GM19467 (cell line): ENCODE data around the gene PHC3.
"Not testable (repeated sequence)": the region's sequence is repeated elsewhere in the genome, so short reads cannot be mapped to it uniquely, and the experiment has no call there.

Experiments used
- ATAC-seq: cut with Tn5 transposase; IDR thresholded peaks from one replicate; pipeline ENCODE4 v1.9.1; 2021; ENCODE audit warnings: mild to moderate bottlenecking, moderate library complexity; ENCODE audit not compliant: unreplicated experiment

Gene PHC3, protein sequence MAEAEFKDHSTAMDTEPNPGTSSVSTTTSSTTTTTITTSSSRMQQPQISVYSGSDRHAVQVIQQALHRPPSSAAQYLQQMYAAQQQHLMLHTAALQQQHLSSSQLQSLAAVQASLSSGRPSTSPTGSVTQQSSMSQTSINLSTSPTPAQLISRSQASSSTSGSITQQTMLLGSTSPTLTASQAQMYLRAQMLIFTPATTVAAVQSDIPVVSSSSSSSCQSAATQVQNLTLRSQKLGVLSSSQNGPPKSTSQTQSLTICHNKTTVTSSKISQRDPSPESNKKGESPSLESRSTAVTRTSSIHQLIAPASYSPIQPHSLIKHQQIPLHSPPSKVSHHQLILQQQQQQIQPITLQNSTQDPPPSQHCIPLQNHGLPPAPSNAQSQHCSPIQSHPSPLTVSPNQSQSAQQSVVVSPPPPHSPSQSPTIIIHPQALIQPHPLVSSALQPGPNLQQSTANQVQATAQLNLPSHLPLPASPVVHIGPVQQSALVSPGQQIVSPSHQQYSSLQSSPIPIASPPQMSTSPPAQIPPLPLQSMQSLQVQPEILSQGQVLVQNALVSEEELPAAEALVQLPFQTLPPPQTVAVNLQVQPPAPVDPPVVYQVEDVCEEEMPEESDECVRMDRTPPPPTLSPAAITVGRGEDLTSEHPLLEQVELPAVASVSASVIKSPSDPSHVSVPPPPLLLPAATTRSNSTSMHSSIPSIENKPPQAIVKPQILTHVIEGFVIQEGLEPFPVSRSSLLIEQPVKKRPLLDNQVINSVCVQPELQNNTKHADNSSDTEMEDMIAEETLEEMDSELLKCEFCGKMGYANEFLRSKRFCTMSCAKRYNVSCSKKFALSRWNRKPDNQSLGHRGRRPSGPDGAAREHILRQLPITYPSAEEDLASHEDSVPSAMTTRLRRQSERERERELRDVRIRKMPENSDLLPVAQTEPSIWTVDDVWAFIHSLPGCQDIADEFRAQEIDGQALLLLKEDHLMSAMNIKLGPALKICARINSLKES

DNA sequence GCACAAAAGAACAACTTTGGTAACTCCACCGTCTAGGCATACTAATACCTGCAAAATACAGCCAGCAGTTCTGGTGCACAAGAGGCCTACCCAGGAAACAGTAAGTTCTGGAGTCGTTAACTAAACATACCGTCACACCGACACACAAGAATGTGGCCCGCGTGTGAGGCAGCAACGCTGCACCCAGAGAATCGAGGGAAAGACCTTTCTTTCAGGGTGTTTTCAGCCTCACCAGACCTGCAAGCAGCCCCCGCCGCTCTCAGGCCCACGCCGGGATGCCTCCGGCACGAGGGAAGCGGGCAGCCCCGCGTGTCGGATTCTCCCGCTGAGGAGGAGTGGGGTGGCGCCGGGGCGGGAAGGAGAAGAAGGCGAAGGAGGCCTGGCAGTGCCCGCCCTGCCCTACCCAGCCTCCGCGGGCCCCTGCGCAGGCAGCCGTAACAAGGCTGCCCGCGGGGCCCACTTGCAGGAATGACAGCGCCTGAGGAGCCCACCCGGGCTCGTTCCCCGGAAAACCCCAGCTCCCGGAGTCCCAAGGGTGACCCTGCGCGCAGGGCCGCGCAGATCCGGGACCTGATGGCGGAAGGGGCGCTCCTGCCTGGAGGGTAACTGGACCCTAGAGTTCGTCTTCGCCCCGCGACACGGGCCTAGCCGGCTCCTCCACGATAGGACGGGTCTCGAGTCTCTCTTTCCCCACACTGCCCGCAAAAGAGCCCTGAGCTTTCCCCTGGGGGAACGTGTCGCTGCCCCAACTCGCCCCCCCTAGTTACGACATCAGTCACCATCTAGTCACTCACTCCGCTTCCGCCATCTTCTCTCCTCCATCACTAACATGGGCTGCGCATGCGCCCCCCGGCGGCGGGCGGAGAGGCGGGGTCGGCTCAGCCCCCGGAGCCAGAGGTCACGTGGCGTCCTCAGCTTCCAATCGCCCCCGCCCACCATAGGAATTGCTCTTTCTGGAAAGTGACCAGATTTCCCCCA lies at the start of gene PHC3:
PHC3 (minus strand) TSS at position 826 of the 978 bp plus-strand sequence; CDS start at position 808, 18 bp downstream.
- peak; percentile 76 for ATAC-seq

DNA sequence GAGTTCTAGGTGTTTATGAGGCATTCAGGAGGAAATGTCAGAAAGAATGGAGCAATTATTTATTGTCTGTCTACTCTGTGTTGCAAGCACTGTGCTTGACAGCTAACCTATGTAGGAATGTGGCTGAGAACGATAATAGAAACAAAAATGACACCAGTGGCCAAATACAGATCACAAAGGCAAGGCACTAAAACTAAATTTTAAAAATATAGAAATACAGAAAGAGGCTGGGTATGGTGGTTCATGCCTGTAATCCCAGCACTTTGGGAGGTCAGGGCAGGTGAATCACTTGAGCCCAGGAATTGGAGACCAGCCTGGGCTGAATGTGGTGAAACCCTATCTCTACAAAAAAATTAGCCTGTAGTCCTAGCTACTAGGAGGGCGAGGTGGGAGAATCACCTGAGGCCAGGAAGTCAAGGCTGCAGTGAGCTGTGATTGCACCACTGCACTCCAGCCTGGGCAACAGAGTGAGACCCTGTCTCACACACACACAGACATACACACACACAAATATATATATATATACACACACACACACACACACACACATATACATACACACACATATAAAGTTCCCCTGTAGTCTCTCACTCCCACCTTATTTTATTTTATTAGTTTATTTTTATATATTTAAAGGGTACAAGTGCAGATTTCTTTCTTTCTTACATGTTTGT lies 46.7 kb upstream of the PHC3 start:
- ATAC-seq = no peak

DNA sequence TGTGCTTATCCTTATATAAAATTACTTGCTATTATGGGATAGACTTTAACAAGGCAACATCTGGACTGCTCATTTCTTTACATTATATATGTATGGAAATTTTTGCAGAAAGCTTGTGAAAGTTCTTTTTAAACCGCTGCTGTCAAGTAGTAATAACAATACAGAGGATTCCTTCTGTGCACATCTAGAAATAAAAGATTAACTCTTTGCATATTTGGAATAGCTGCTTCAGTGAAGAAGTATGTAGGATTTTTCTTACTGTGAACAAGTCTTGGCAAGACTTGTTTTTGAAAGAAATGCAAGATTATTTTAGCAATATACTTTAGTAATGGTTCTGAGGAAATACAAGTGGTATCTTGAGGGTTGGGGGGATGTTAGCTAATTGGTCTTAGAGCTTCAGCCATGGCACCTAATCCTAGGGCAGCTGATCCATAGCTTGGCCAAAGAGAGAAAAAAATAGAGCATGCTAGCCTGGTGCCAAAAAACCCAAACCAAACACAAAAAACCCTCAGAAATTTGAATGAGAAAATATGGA lies 45.0 kb upstream of the PHC3 start:
- ATAC-seq = no peak

DNA sequence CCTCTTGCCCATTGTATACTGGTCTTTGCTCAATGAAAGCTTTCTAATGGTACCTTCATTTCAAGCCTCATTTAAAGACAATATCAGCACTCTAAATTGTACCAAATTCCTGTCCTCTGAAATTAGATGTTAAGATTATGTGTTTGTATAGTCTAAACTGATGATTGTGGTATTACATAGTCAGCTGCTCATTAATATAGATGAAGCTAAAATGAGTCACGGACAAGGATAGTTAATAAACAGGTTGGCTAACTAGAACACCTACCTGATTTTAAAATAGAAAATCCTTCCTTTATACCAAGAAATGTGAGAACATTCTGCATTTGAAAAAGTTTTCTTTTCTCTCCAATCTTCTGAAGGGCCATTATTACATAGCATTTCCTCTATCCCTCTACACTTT lies 43.6 kb upstream of the PHC3 start:
- no peak for ATAC-seq

DNA sequence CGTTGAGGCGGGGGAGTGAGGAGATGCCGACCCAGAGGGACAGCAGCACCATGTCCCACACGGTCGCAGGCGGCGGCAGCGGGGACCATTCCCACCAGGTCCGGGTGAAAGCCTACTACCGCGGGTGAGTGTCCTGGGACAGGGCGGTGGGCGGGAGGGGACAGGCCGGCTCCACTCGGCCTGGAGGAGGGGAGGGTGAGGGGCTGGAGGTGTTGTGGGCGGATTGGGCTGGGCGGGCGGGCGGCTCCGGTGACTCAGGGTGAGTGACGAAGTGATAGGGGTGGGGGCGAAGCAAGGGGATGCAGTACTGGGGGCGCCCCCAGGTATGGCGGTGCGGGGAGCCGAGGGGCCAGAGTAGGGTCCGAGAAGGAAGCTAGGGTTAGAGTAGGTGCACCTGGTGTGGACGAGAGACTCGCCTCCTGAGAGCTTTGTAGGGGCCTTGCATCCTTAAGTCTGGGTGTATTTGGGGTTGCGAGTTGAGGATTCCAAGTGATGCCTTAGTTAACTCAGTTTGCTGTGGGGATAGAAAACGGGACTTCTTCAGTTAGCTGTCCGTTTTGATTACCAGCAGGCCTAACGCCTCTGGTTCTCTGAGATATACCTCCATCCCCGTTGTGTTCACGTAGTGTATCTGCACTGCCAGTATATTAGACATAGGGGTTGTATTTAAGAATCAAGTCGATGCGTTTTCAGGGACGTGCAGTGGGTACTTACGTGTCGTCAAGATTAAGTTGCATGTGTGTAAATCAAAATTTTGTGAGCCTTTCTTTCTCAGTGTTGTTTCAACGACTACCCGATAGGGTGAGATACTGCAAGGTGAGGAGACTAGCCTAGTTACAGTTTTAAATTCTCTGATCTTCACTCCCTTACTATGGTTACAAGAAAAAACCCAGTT lies 41.4 kb upstream of the PHC3 start:
- ATAC-seq = peak; percentile 33

DNA sequence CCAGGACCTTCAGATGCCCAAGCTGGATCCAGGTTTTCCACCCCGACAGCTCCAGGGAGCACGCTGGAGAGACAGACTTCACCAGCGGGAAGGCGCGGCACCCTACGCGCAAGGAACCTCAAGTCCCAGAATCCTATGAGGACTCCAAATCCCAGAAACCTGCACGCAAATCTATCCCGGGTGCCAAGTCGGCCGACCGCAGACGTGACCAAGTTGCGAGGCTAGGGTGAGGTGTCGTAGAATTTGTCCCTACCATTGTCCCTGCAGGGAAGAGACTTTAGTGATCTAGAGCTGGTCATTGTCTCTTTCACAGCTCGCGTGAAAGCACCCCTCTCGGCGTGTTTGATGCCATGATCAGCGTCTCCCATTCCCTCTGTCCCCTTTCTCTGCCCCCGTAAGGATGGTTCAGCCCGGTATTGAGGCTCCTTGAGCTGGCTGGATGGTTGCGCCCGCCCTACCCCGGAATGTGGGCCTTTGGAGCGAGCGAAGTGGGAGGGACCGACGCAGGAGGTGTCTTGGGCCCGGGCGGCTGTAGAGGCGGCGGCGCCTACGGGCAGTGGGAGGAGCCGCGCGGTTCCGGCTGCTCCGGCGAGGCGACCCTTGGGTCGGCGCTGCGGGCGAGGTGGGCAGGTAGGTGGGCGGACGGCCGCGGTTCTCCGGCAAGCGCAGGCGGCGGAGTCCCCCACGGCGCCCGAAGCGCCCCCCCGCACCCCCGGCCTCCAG lies 40.6 kb upstream of the PHC3 start, which contains the start of gene PRKCI:
PRKCI (plus strand) TSS at position 501 of the 723 bp plus-strand sequence. CDS start 246 bp downstream, outside the sequence.
- ATAC-seq = peak; percentile 93

DNA sequence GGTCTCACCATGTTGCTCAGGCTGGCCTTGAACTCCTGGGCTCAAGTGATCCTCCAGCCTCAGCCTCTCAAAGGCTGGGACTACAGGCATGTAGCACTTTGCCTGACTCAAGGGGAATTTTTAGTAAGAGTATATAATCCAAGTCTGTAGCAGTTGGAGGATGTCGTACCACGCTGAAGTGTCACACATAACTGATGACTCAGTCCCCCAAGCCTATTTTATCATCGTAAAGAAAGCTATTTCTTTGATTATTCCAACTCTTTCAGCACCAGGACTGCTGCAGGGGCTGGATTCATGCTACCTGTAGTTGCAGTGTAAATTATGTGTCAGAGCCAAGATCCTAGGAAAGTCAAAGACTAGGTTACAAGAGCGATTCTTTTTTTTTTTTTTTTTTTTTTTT lies 39.3 kb upstream of the PHC3 start:
- ATAC-seq = no peak

DNA sequence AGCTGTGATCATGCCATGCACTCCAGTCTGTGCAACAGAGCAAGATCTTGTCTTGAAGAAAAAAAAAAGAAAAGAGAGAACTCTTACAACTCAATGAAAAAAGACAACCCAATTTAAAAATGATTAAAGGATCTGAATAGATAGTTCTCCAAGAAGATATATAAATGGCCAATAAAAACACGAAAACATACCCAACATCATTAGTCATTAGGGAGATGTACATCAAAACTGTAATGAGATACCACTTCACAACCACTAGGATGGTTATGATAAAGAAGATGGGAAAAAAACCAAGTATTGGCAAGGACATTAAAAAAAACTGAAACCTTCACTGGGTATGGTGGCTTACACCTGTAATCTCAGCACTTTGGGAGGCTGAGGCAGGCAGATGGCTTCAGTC lies 38.3 kb upstream of the PHC3 start:
- ATAC-seq = no peak

DNA sequence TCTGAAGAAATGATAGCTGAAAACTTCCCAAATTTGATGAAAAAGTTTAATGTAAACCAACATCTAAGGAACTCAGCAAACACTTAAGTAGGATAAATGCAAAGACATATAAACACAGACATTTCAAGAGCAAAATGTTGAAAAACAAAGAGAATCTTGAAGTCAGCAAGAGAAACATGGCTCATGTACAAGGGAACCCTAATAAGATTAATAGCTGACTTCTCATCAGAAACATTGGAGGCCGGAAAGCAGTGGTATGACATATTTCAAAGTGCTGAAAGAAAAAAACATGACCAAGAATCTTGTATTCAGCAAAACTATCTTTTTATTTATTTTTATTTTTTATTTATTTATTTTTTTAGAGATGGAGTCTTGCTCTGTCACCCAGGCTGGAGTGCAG lies 30.1 kb upstream of the PHC3 start:
- no peak for ATAC-seq

DNA sequence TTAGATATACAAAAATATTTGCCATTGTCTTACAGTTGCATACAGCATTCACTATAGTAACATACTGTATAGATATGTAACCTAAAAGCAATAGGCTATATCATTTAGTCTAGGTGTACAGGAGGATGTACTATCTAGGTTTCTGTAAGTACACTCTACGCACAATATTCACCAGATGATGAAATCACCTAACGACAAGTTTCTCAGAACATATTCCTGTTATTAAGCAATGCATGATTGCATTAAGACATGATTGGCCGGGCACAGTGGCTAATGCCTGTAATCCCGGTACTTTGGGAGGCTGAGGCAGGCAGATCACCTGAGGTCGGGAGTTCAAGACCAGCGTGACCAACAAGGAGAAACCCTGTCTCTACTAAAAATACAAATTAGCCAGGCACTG lies 26.2 kb upstream of the PHC3 start:
- ATAC-seq = no peak

DNA sequence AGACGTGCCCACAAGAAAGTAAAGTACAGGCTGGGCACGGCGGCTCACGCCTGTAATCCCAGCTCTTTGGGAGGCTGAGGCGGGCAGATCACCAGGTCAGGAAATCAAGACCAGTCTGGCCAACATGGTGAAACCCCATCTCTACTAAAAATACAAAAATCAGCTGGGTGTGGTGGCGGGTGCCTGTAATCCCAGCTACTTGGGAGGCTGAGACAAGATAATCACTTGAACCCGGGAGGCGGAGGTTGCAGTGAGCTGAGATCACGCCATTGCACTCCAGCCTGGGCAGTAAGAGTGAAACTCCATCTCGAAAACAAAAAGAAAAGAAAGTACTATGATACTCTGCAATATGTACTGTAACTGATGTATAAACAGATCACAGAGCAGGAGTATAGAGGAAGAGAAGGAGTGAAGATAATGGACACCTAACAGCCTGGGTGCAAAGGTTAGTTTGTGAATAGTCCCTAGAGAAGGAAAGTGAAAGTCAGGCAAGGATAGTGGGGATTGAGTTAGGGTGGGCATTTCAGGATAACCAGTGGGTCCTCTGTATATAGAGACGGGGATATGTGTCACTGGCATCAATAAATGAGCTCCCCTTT lies 24.7 kb upstream of the PHC3 start:
- ATAC-seq = not testable (repeated sequence)

DNA sequence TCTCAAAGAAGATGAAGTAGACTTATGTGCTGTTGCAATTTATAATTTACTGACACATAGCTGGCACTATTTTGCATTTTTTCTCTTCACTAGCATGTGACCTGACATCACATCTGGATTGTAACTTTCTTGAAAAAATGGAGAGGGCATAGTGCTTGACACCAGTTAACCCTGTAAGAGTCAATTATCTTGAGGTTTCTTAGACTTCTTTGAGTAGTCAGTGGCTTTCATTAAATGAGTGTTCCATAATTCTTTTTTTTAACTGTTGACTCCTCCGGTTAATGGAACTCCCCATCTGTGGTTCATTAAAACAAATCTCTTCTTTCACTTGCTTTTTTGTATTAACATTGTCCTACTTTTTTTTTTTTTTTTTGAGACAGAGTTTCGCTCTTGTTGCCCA lies 23.8 kb upstream of the PHC3 start:
- no peak for ATAC-seq

DNA sequence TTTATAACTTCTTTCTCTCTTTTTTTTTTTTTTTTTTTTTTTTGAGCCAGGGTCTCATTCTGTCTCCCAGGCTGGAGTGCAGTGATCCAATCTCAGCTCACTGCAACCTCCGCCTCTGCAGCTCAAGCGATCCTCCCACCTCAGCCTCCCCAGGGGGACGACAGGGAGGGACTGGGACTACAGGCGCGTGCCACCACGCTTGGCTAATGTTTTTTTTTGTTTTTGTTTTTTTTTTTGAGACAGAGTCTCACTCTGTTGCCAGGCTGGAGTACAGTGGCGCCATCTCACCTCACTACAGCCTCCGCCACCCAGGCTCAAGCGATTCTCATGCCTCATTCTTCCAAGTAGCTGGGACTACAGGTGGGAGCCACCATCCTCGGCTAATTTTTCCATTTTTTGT lies 23.0 kb upstream of the PHC3 start:
- ATAC-seq = no peak

DNA sequence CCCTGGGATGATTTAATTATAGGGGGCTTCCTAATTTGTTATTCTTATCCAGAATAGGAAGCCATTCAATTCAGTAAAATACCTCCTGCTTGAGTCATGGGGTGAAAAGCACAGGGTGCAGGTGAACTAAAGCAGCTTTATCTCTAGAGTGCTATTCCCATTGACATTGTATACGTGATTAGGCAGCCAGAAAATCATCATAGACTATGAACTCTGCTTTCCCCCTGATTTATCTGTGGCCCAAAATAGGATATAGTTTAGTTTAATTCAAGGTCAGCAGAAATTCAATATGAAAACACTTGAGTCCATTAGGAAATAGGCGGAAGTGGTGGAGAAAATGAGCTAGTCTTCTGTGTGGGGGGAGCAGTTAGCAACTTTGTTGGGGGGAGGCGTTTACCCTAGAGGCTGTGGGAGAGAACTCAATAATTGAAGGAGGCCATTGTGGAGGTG lies 22.5 kb upstream of the PHC3 start:
- ATAC-seq = no peak

DNA sequence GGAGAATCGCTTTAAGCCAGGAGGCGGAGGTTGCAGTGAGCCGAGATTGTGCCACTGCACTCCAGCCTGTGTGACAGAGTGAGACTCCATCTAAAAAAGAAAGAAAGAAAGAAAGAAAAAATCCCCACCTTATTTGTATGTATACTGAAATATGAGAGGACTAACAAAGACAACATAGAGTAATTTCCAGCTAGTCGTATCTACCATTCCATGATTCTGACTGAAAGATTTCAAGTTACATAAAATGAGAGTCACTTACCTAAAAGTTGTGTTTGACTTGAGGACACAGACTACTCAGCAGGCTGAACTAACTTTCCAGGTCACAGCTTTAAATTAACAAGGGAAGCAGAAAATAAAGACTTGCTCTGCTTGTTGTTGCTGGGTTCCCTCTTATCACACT lies 21.9 kb upstream of the PHC3 start:
- no peak for ATAC-seq

DNA sequence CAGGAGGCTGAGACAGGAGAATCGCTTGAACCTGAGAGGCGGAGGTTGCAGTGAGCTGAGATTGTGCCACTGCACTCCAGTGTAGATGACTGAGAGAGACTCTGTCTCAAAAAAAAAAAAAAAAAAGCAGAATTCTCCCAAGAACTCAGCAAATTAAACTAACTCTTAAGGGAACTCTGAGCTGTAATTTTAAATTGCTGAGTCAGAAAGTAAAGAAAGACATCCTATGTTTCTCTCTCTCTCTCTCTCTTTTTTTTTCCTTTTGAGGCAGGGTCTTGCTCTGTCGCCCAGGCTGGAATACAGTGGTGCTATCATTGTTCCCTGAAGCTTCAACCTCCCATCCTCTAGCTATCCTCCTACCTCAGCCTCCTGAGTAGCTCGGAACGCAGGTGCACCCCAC lies 20.0 kb upstream of the PHC3 start:
- ATAC-seq = no peak

DNA sequence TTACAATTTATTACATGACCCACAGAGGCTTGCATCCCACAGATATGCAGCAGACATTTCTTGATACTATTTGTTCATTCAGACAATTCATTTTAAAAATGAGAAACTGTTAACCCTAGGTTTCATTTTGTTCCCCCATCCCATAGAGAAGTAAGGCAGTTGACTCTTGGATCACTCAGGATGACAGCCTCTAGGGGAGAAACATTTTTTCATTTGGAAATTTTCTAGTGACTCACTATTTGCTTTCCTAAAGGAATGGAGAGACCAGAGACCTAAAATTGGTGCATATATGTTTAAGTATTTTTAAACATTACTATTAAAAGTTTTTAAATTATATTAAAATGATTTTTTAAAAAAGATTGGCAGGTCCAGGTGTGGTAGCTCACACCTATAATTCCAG lies 19.5 kb upstream of the PHC3 start:
- no peak for ATAC-seq

DNA sequence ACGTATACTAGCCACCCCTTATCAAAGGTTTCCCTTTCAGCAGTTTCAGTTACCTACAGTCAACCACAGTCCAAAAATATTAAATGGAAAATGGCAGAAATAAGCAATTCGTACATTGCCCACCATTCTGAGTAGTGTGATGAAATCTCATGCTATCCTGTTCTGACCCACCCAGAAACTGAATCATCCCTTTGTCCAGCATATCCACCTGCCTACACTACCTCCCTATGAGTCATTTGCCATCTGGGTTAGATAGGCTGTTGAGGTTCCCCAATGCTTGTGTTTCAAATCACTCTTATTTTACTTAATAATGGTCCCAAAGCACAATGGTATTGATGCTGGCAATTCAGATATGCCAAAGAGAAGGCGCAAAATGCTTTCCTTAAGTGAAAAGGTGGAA lies 15.3 kb upstream of the PHC3 start:
- ATAC-seq = no peak
